Non-pigmented ciliary epithelial cell (primary cell): ENCODE measurements around the gene FBXL13.
"Not testable (repeated sequence)": the region's sequence is repeated elsewhere in the genome, so short reads cannot be mapped to it uniquely, and the experiment has no call there.

Experiments used
- DNase-seq: peaks from one replicate; pipeline ENCODE4 v3.0.0-alpha.2; 2010; ENCODE audit warnings: low read depth

The FBXL13 gene

DNA sequence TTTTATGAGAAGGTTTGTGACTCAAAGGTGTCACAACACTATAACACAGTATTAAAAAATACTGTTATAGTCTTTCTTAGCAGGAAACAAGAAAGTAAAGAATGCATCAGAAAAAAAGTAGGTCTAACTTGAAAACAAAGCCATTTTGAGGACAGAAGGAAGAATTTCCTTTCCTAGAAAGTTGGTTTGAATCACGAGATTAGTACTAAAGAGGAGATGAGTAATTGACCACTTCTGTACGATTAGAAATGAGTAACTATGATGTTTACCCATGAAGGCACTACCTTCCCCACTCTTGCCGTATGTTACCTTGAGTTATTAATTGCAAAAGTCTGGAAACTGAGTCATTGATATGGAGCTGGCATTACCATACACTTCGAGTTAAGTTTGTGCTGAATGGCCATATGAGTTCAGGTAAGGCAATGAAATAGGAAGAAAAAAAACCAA, 260.5 kb downstream of the FBXL13 start:
- no peak for DNase-seq

DNA sequence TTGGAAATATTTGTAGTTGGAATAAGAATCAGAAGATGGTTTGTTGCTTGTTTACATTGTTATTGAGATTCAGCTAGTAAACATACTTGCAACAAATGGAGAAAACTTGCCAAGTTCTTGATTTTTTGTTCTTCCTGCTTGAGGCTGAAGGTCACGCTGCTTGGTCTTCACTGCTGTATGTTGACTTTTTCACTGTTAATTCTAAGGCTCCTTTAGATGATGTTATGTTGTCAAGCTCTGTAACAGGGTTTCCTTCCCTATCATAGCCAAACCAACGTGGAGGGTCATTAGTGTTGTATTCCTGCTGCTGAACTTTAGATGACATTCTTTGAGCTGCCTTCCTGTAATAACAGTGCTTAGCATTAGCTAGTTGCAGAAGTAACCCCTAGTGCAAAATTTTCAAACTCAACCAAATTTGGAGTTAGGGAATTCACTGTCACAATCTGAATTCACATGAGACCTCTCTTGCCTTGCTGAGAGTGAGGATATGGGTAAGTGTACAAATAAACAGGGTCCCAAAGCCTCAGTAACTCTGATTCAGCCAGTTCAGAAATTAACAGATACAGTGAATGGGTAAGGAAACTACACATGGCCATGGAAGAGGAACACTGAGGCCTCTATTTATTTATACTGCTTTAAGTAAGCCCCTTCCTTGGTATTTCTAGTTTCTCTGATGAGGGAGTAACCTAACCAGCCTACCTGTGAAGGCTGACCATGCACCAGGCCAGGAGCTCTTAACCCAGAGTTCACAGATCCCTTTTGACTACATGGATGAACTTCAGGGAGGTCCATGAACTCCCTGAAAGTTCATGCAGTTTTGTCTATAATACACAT, 261.2 kb downstream of the FBXL13 start:
- no peak for DNase-seq

DNA sequence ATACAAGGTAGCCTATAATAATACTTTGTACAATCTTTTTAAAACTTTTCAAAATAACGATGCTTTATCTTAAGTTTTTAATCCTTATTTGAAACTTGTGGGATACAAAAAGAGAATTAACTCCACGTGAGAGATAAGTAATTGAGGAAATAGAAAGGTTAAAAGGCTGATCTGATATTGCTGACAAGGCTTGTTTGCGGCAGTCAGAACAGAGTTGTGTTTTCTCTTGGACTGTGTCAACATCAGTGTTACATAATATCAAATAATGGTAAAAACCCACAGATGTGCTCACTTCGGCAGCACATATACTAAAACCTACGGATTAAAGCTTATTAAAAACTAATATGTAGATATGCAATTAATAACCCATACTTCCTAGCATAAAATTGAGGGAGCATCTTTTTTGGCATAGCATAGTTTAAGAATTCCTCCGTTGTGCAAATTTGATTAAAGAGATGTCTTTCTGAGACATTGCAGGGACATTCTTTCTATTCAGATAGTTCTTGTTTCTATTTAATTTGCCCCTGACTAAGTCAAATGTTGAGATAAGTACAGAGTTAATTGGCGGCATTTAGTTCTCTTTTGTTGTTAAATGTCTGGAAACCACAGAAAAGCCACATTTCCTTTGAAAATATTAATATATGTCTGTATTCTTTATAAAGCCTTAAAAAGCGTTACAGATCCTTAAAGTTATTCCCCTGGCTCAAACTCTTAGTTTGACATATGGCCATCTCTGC, 262.5 kb downstream of the FBXL13 start:
- no peak for DNase-seq

DNA sequence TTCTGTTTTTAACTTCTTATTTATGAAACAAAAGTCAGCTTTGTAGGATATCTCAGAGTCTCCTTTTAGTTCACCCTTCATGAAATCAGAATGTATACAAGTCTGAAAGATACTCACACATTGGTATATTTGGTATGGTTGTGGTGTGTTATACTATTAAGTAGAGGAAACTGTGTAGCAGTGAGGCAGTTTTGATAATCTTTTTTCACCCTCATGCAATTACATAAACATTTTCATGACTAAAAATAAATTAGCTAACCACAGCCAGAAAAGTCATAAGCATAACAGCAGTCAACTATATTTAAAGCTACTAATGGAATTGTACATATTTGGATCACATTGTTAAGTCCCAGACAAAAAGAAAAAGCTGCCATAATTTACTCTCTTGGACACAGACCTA, 263.7 kb downstream of the FBXL13 start:
- DNase-seq = no peak

DNA sequence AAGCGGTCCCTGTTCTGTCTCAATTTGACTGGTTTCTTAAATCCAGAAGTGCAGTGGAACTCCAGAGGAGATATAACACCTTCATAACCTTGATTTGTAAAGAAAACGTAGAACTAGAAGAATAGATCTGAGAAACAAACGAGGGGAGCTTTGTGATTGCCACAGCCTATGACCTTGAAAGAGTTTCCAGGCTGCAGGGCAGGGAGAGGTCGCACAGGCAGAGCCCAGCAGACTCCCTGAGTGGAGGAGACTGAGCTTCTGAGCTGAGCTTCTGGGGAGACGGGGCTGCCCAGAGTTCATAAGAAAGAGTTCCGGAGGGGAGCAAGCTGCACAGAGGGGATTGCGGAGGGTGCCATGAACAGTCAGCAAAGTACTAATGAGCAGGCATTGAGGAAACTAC, 268.0 kb downstream of the FBXL13 start:
- no peak for DNase-seq

DNA sequence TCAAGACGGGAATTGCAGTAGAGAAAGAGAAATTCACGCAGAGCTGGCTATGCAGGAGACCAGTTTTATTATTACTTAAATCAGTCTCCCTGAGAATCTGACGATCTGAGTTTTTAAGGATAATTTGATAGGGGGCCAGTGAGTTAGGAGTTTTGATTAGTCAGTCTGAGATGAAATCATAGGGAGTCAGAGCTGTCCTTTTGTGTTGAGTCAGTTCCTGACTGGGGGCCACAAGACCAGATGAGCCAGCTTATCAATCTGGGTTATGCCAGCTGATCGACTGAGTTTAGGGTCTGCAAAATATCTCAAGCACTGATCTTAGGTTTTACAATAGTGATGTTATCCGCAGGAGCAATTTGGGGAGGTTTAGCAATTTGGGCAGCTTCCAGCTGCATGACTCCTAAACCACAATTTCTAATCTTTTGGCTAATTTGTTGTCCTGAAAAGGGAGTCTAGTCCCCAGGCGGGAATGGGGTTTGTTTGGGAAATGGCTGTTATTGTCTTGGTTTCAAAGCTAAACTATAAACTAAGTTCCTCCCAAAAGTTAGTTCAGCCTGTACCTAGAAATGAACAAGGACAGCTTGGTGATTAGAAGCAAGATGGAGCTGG, 278.5 kb downstream of the FBXL13 start:
- not testable (repeated sequence) for DNase-seq

DNA sequence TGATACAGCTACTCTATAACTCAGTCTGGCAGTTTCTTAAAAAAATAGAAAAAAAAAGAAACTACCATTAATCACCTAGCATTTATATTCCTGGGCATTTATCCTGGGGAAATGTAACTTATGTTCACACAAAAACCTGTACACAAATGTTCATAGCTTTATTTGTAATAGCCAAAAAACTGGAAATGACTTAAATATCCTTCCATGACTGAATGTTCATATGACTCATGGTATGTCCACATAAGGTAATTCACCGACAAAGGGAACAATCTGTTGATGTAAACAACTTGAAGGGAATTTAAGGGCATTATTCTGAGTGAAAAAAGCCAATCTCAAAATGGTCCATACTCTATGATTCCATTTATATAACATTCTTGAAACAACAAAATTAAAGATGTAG, 280.0 kb downstream of the FBXL13 start:
- DNase-seq = not testable (repeated sequence)

DNA sequence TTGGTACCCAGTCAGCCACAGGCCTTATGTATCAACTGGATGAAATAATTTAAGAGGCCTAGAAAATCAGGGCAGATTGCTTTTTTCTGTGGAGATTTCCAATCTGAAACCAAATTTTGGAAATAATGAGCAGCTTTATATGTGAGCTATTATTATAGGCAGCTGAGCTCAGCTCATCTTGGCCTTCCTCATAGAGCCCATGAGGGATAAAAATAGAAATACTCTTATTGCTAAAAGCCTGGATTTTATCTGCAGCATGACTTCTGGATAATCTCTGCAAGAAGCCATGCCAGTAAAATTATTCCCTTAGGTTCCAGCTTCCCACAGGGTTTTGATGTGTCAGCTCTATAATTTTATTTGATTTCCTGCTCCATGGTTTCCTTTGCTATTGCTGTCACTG, 282.8 kb downstream of the FBXL13 start:
- DNase-seq = not testable (repeated sequence)

DNA sequence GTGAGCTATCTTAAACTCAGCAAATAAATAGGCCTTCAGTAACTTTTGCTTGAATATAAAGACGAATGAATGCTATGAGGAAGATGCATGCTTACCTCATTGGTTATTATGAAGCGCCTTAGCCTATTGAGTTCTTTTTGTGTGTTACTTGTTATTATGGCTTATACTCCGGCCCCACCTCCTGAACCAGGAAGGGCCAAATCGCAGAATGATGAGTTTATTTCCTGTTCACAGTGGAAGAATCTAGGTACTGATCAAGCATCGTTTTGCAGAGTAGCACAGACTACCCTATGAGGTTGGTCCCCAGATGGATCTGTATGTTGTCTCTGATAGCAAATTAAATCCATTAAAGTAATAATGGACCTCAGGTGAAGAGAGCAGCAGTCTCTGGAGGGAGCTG, 283.2 kb downstream of the FBXL13 start:
- DNase-seq = not testable (repeated sequence)

DNA sequence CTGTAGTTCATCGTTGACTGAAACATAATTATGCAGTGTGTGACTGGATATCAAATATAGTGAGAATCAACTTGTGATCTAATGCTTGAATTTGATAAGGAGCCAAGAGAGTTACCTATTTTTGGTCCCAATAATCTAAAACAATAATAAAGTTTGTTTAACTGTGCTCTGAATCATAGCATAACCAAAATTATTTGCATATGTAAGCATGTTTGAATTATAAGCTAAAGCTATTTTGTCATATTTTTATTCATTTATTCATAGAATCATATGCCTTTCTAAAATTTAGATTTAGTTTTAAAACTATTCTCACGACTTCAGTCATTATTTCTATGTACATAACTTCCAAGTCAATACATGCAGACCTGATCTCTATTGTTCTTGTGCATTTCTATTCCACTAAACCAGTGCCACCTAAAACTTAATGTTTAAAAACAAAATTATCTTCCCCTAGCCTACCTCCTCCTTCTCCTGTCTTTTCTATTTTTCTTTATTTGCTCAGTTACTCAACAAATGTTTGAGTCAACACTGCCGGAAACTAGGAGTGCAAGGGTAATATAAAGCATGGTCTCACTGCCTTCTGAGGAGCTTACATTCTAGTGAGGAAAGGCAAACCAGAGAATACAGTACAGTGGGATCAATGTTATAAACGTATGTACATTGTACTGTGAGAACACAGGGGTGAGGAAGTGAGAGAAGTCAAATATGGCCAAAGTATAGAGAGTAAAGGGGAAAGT, 284.1 kb downstream of the FBXL13 start:
- not testable (repeated sequence) for DNase-seq

DNA sequence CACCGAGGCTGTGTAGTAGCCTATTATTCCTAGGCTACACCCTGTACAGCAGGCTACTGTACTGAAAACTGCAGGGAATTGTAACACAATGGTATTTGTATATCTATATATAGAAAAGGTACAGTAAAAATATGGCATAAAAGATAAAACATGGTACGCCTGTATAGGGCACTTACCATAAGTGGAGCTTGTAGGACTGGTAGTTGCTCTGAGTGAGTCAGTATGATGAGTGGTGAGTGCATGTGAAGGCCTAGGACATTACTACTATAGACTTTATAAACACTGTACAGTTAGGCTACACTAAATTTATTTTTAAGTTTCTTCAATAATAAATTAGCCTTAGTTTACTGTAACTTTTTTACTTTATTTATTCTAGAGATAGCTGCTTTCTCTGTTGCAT, 285.8 kb downstream of the FBXL13 start:
- not testable (repeated sequence) for DNase-seq

DNA sequence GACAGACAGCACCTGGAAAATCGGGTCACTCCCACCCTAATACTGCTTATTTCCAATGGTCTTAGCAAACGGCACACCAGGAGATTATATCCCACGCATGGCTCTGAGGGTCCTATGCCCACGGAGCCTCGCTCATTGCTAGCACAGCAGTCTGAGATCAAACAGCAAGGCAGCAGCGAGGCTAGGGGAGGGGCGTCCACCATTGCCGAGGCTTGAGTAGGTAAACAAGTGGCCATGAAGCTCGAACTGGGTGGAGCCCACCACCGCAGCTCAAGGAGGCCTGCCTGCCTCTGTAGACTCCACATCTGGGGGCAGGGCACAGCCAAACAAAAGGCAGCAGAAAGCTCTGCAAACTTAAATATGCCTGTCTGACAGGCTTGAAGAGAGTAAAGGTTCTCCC, 293.7 kb downstream of the FBXL13 start:
- not testable (repeated sequence) for DNase-seq

DNA sequence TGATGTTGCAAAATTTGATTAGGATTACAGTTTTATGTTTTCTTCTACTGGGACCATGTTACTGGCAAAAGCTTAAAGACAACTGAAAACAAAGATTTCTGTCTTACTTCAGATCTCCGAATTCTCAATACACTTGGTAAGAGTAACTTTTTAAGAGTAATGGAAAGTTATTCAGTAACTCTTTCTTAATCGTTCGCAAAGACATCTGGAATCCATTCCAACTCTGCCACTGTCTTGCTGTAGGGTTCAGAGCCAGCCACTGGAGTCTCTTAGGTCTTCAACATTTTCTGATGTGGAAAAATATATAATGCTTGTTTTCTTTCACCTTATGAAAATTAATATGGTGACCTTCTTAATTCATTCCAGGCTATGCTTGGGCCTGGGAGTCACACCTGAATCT, 295.9 kb downstream of the FBXL13 start:
- DNase-seq = not testable (repeated sequence)

DNA sequence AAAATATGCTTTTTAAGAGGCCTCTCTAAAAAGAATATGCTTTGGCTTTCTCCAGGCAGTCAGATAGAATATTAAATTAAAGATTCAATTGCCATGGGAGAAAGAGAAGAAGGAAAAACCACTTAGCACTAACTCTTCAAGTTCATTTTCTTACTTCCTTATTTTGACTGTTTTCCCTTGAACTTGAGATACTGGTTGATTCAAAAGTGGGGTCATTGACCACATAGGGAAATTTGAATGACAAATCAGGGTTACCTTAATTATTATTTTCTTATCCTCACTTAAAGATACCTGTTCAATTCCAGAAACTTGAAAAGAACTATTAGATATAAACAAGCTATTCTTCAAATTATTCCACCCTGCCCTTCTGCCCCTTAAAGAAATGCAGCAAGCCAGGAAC, 298.4 kb downstream of the FBXL13 start:
- not testable (repeated sequence) for DNase-seq

DNA sequence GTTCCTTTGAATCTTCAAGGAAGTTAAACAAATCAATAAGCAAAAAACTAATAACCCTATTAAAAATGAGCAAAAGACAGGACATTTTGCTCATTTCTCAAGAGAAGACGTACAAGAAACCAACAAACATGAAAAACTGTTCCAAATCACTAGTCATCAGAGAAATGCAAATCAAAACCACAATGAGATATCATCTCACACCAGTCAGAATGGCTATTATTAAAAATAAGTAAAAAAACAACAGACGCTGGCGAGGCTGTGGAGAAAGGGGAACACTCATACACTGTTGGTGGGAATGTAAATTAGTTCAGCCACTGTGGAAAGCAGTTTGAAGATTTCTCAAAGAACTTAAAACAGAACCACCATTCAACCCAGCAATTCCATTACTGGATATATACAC, 304.1 kb downstream of the FBXL13 start:
- not testable (repeated sequence) for DNase-seq

DNA sequence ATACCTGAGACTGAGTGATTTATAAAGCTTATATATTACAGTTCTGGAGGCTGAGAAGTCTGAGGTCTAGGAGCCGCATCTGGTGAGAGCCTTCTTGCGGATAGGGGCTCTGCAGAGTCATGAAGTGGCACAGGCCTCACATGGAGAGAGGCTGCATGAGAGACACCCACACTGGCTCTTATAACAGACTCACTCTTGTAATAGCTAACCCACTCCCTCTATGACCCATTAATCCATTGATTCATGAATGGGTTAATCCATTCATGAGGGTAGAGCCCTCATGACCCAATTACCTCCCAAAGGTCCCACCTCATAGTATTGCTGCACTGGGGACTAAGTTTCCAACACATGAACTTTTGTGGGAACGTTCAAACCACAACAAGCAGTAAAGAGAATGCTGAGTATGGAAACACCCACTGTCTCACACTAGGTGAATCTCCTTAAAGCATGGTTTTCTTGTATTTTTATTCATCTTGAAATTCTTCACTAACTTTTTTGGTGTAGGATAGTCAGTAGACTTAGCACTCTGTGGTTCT, 304.9 kb downstream of the FBXL13 start:
- not testable (repeated sequence) for DNase-seq

DNA sequence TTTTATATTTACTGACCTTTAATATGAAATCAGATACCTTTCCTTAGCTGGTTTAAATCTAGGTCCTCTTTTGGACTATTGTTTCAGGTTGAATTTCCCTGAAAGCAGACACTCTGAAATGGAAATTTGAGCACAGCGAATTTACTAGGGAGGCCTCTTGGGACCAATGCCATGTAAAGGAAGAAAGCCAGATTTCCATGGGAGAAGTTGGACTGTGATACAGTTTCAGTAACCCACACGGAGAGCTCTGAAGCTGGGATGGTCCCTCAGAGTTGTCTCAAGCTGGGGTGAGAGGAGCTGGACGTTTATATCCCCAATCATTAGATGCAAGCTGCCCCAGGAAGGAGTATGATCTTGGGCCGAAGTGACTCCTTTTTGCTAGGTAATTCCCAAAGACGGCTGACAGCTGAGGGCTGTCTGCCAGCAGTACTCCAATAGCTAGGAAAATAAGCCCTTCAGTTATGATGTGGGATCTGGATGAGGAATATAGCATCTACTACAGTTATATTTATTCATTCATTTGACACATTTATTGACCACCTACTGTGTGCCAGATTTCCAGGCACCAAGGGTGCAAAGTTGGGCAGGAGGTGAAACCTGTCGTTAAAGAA, 311.2 kb downstream of the FBXL13 start:
- not testable (repeated sequence) for DNase-seq
